ENCODE measurements around the gene ANKRD18A.

ANKRD18A gene

DNA sequence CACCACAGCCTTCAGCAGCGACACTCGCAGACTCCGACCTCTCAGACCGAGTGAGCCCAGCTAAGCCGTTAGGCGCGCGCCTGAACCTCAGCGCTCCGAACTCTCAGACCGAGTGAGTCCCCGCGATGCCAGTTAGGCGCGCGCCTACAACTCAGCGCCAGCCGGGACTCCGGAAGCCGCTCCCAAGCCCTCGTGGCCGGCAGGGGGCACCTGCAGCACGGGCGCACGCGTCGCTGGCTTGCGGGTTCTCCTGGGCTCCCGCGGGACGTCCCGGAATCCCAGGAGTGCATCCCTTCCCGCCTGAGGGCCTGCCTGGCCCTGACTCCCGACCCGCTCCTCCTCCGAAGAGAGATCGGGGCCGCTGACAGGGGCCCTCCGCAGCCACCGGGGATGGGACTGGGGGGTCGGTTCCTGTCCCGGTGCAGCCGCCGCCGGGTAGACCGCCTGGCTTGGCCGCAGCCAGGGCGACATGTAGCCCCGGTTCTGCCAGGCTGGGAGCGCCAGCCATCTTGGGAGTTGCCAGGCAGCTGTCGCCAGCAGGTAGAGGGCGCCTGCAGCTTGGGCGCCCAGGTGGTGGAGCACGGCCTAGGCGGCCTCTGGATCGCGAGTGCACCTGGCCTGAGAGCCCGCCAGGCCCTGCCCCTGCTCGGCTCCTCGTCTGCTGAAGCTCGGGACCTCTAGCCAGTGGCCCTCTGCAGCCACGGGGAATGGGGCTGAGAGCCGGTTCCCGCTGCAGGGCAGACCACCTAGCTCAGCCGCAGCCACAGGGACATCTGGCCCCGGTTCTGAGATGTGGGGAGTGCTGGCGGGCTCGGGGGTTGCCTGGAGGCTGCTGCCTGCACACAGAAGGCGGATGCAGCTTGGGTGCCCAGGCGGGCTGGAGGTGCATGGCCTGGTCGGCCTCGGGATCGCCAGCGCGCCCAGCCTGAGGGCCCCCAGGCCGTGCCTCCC is at the start of gene ANKRD18A:
Gene ANKRD18A, minus strand, starts transcription at position 114 of the 951 bp plus-strand sequence. CDS start 311 bp downstream, outside the sequence.
- DNase-seq (ENCODE audit: low read depth, low spot score) = no peak

GRCh38 chr9:38668791-38669466 is 48.5 kb upstream of the ANKRD18A start:
- DNase-seq (ENCODE audit: low read depth, low spot score) = no peak

DNA sequence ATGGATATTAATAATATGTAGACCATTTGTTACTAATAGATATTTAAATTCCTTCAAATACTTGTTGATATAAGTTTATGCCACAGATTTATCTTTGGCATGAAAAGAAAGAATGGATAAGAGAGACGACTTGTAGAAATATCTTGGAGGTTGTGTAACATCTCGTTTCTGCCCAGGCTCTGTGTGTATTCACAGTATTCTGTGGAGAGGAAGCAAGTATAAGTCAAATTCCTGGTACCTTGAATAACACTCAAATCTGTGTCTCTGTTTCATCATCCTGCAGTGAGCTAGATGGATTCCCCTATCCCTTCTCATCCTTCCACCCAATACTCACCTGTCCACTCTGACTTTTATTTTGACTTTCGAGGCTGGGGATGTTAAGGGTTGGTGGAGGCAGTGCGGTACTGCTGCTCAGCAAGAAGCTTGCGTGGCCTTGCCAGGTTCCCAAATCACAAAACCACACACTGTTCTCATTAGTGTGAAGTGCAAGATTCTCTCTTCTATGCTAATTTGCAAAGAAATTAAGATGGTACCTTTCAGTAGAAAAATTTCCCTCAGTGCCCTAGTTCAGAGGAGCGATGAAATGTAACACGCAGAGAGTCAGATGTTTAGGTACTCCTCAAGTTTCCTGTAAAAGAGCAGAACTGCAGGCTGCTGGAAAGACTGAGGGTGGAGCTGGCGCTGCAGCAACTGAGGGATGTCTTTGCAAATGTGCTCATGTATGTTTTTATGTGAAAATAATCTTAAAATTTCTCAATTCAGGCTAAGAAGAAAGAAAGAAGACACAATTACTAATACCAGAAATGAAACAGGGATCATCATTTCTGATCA is 42.6 kb upstream of the ANKRD18A start:
- no peak for DNase-seq (ENCODE audit: low read depth, low spot score)

GRCh38 chr9:38659538-38659937 is 39.1 kb upstream of the ANKRD18A start:
- DNase-seq (ENCODE audit: low read depth, low spot score) = no peak

DNA sequence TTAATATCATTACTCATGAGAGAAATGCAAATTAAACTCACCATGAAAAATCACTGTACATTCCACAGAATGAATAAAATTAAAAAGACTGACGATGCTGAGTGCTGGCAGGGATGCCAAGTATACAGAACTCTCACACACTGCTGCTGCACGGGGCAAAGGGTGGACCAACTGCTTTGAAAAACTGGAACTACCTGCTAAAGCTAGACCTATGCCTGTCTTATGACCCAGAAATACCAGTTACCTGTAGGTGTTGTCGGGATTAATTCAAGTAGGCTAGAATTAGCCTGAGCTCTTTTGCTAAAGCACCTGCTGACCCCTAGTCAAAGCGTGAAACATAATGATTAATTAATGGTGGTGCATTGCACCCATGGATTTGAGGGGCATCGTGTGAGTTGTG is 36.5 kb upstream of the ANKRD18A start:
- DNase-seq (ENCODE audit: low read depth, low spot score) = no peak

- no peak for DNase-seq (ENCODE audit: low read depth, low spot score)
Measured at GRCh38 chr9:38652486-38652885, 32.1 kb upstream of the ANKRD18A start.

DNA sequence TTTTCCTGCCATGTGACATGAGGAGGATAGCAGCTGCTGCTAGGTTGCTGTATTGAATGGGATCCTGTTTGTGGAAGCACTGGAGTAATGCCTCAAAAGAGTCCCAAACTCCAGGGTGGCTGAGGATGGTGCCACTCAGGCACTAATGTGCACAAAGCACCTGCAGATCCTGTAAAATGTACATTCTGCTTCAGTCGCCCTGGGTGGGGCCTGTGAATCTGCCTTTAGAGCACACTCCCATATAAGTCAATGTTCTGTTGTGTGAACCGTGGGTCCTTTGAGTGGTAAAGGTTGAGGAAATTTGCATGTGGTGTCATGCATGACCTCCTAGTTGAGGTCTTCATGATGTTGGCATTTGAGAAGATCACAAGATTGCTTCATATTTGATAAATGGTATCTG is 31.6 kb upstream of the ANKRD18A start:
- DNase-seq (ENCODE audit: low read depth, low spot score) = no peak

DNA sequence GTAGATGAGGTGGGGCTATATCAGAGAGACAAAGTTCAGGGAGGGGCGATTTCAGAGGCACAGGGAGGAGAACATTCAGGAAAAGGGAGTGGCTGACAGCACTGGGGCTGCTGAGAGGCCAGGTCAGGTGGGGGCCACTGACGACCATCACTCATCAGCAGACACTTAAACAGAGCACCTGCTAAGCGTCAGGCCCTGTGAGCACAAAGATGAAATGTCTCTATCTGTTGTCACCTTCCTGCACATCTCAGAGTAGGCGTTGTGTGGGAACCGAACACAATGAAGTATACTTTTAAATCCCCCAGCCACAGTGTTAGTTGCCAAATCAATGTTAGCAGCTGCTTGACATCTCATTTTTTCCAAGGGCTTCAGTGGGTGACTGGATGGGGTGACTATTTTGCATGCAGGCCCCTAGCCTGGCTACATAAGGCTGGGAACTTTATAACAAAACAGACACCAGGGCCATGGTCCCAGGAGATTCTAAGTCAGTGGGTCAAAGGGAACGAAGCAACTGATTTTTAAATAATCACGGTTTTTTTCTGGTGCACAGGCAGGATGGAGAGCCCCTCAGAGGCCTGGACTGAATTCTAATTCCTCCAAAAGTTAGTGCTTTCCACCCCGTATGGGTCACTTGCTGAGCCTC is 31.1 kb upstream of the ANKRD18A start:
- no peak for DNase-seq (ENCODE audit: low read depth, low spot score)

DNA sequence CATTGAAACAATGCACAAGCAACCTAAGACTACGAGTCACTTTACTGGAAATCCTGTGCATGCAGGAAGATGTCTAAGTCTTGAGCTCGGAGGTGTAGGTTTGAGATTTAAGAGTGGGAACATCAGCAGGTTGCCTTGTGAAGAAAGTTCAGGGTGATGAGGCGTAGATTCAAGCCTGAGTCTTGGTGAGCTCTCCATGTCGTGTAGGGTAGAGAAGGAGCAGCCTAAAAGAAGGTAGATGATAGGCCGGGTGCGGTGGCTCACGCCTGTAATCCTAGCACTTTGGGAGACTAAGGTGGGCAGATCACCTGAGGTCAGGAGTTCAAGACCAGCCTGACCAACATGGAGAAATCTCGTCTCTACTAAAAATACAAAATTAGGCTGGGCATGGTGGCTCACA is 30.2 kb upstream of the ANKRD18A start:
- no peak for DNase-seq (ENCODE audit: low read depth, low spot score)

DNA sequence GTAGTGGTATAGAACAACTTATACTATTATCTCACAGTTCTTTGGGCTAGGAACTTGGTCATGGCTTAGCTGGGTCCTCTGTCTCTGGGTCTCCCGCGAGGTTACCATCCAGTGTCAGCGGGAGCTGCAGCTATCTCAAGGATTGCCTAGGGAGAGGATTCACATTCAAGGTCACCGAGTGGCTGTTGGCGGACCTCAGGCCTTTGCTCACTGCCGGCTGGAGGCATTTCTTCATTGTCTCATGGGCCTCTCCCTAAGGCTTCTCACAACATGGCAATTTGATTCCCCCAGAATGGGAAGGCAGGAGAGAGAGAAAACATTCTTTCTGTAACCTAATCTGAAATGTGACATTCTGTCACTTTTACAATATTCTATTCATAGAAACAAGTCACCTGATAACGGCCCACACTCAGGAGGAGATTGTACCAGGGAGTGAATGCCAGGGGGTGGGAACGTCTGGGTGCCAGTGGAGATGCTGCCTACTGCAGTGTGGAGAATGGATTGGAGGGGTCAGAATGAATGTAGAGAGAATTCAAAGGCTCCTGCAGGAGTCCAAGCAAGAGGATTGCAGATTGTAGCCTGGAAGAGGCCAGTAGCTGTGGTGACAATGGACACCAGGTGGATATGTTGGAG is 29.5 kb upstream of the ANKRD18A start:
- no peak for DNase-seq (ENCODE audit: low read depth, low spot score)

DNA sequence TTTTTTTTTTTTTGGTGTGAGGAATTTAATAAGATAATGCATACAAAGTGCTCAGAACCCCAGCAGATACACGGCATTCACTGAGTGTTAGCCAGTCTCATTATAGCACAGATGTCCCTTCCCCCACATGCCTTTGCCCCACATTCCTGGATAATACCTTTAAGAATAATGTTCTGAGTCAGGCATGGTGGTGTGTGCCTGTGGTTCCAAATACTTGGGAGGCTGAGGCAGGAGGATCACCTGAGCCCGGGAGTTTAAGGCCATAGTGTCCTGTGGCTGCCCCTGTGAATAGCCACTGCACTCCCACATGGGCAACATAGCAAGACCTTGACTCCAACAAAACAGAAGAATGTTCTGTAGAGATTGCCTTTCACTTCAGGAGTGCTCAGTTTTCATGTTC is 24.2 kb upstream of the ANKRD18A start:
- DNase-seq (ENCODE audit: low read depth, low spot score) = no peak

- no peak for DNase-seq (ENCODE audit: low read depth, low spot score)
Measured at GRCh38 chr9:38643815-38644173, 23.4 kb upstream of the ANKRD18A start.

DNA sequence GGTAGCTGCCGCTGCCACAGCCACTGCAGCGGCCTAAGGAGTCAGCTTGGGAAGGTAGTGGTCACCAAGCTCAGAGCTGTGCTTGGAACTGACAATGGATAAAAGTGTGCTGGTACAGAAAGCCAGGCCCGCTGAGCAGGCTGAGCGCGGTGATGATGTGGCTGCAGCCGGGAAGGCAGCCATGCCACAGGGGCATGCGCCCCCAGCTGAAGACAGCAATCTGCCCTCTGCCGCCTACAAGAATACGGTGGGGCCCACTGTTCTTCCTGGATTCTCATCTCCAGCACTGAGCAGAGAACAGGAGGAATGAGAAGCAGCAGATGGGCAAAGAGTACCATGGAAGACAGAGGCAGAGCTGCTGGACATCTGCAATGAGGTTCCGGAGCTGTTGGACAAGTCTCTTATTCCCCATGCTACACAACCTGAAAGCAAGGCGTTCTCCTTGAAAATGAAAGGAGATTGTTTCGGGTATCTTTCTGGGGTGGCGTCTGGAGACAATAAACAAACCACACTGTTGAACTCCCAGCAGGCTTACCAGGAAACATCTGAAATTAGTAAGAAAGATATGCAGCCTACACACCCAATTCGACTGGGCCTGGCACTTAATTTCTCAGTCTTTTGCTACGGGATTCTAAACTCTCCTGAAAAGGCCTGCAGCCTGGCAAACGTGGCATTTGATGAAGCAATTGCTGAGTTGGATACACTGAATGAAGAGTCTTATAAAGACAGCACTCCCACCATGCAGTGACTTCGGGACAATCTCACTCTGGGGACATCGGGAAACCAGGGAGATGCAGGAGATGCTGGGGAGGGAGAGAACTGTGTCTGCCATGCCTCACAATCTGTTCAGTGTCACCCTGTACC is 22.8 kb upstream of the ANKRD18A start:
- DNase-seq (ENCODE audit: low read depth, low spot score) = no peak

- no peak for DNase-seq (ENCODE audit: low read depth, low spot score)
Measured at GRCh38 chr9:38641985-38642864, 21.8 kb upstream of the ANKRD18A start.

GRCh38 chr9:38641142-38641541 is 20.7 kb upstream of the ANKRD18A start:
- DNase-seq (ENCODE audit: low read depth, low spot score) = no peak

DNA sequence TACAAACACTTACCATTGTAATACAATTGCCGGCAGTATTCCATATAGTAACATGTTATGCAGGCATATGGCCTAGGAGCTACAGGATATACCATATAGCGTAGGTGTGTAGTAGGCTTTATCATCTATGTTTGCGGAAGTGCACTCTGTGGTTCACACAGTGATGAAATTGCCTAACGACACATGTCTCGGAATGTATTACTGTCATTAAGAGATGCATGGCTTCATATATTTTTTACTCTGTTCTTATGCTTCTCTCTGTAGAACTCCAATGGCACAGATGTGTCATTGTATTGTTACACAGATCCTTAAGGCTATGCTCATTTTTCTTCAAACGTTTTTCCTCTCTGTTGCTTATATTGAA is 19.2 kb upstream of the ANKRD18A start:
- no peak for DNase-seq (ENCODE audit: low read depth, low spot score)

DNA sequence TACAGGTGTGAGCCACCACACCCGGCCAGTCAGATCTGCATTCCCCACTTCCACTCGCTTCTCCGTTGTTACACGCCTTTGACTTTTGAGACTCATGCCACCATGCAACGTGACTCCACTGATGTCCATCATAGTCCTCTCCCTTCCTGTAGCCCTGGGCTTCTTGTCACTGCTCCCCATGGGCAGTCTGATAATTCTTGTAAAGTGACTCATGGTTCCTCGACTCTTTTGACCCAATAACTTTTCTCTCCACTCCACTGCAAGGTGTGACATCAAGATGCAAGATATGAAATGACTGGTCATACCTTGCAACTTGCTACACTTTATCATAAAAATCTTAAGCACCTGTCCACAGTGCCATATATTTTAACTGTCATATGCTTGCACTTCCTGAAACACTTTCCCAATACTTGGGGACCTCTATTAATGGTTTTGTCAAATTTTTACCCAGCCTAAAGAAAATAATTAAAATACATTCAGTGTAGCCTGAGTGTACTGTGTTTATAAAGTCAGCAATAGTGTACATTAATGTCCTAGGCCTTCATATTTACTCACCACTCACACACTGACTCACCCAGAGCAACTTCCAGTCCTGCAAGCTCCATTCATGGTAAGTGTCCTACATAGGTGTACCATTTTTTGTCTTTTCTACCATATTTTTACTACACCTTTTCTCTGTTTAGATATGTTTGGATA is 18.6 kb upstream of the ANKRD18A start:
- no peak for DNase-seq (ENCODE audit: low read depth, low spot score)

DNA sequence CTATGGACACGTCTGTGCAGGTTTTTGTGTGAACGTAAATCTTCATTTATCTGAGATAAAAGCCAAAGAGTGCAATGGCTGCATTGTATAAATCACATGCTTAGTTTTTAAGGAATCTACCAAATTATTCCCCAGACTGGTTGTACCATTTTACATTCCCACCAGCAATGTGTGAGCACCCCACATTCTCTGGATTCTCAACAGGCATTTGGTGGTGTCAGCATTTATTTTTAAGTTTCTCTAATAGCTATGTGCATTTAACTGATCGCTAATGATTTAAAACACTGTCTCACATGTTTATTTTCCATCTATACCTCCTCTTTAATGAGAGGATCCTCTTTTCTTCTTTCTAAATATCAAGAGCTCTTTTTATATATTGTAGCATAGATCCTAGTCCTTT is 13.9 kb upstream of the ANKRD18A start:
- no peak for DNase-seq (ENCODE audit: low read depth, low spot score)

DNA sequence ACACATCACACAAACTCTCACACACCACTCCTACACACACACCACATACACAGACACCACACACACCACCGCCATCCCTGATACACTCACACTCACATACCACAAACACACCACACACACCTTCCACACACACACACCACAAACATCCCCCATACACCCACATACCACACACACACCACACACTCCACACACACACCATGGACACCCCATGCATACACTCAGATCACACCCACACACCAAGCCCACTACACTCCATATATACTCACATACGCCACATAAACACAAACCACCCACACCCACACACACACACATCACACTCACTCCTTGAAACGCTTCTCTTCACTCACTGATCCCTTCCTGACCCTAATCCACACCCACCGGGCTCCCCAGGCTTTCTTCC is 9.1 kb upstream of the ANKRD18A start:
- DNase-seq (ENCODE audit: low read depth, low spot score) = no peak

Data from activated naive CD8-positive, alpha-beta T cell treated with anti-CD3 and anti-CD28 coated beads, Interleukin-2, amount 50 U/mL, for 16 hours (primary cell).